Measurements from ENCODE around the gene TOGARAM2. TPM values are rescaled to one million over a fixed set of nuclear protein-coding genes. Genes with fewer than 3 reads are reported as not detected.

TOGARAM2 gene
- total and polyA plus RNA-seq, 2 of the 8 experiments (the other 6 are each of a cell fraction or from before 2014, with no cell fraction given): 0.42 to 1.4 TPM

DNA sequence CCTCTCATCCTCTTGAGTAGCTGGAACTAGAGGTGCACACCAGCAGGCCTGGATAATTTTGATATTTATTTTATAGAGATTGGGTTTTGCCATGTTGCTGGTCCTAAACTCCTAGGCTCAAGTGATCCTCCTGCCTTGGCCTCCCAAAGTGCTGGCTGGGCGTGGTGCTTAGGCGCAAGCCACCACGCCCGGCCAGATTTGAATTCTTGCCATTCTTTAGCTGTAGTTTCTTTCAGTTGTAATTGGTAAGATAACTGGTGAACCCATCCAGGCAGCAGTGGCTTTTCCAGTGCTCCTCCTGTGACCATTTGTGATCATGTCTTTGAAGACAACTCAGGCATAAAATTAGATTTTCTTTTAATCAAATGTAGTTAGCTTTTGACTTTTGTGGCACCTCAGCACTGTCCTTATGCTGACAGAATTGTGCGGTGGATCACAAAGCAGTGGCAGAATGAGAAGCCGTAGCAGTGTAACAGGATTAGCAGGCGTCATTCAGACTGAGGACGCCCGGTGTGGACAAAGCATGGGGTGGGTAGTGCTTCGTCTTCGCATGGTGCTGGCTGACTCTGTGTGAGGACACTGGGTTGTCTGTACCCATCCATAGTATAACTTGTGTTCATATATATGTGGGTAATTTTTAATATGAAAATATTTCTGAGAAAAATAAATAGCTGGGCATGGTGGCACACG lies 30.0 kb upstream of the TOGARAM2 start (continued):
- TF ChIP-seq ZNF274 (IDR thresholded peaks at IDR 0.05; ENCODE audit: borderline replicate concordance, extremely low read depth, low read length): no peak
- TF ChIP-seq YY1 (IDR thresholded peaks at IDR 0.05; ENCODE audit: low read depth, low read length): no peak
- no peak for TF ChIP-seq CBX8 (IDR thresholded peaks at IDR 0.05; ENCODE audit: borderline replicate concordance, low read depth, low read length)
- no peak for TF ChIP-seq CHD2 (IDR thresholded peaks at IDR 0.05; ENCODE audit: low read length)
- TF ChIP-seq, protein P1, sequence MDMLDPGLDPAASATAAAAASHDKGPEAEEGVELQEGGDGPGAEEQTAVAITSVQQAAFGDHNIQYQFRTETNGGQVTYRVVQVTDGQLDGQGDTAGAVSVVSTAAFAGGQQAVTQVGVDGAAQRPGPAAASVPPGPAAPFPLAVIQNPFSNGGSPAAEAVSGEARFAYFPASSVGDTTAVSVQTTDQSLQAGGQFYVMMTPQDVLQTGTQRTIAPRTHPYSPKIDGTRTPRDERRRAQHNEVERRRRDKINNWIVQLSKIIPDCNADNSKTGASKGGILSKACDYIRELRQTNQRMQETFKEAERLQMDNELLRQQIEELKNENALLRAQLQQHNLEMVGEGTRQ (IDR thresholded peaks at IDR 0.05; ENCODE audit: low read length): no peak
- no peak for TF ChIP-seq NRF1 (IDR thresholded peaks at IDR 0.05; ENCODE audit: low read depth, low read length)
- TF ChIP-seq EZH2 (IDR thresholded peaks at IDR 0.05; ENCODE audit: low read depth, low read length, severe bottlenecking): no peak

Measured in H1 (cell line).